Measurements from ENCODE around the gene AJAP1. TPM values are rescaled to one million over a fixed set of nuclear protein-coding genes. Genes with fewer than 3 reads are reported as not detected.

The AJAP1 gene
- total RNA-seq, 2 experiments from 2014 or later, result not detected

DNA sequence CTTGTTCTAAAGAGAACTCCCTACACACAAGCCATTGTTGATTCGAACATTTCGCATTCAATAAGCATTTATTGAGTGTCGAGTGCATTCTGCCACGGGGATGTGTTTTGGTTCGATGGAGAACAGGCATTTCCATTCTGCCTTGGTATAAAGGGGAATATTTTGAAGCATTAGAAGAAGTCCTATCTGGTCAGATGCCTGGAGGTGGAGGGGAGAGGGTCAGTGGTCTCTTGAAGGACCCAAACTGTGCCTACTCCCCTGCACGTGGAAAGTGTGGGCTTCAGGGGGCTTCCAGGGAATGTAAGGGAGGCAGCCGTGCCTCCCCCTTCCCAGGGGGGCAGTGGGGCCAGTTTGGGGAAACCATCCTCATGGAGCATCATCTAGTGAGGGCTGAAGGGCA, 8.3 kb downstream of the AJAP1 start:
- ChIA-PET CTCF (ENCODE audit: unreplicated experiment) (no interaction called here), POLR2A (no interaction called here)
- no TSS peak for BruUV-seq (replicated peaks)
- intact Hi-C loops (cut with micrococcal nuclease; ENCODE audit: unreplicated experiment), result no loop called here
- no peak for TF ChIP-seq EZH2phosphoT487 (IDR thresholded peaks at IDR 0.05; ENCODE audit: borderline replicate concordance, low read depth, low read length)
- TF ChIP-seq, protein P1, sequence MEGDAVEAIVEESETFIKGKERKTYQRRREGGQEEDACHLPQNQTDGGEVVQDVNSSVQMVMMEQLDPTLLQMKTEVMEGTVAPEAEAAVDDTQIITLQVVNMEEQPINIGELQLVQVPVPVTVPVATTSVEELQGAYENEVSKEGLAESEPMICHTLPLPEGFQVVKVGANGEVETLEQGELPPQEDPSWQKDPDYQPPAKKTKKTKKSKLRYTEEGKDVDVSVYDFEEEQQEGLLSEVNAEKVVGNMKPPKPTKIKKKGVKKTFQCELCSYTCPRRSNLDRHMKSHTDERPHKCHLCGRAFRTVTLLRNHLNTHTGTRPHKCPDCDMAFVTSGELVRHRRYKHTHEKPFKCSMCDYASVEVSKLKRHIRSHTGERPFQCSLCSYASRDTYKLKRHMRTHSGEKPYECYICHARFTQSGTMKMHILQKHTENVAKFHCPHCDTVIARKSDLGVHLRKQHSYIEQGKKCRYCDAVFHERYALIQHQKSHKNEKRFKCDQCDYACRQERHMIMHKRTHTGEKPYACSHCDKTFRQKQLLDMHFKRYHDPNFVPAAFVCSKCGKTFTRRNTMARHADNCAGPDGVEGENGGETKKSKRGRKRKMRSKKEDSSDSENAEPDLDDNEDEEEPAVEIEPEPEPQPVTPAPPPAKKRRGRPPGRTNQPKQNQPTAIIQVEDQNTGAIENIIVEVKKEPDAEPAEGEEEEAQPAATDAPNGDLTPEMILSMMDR (conservative IDR thresholded peaks at IDR 0.05; ENCODE audit: low read length), result no peak
- no peaks in the 10 kb centered on the region for H3K9me2 ChIP-seq (ENCODE audit: insufficient read depth, low read length)
- H3K27ac ChIP-seq (ENCODE audit: low read depth, low read length, poor library complexity, severe bottlenecking), result no peak overlapping the region
- no peaks in the 10 kb centered on the region for H3K9me3 ChIP-seq (ENCODE audit: low read length)
- no peak overlapping the region for H2AFZ ChIP-seq (ENCODE audit: low read length)
- no peaks in the 10 kb centered on the region for H3K79me2 ChIP-seq (ENCODE audit: insufficient read depth, low read depth, low read length)
- no peaks in the 10 kb centered on the region for H4K20me1 ChIP-seq (ENCODE audit: insufficient read depth, low read length)
- DNase-seq (ENCODE audit: low spot score), result no peak
- no peaks in the 10 kb centered on the region for H3K4me1 ChIP-seq (ENCODE audit: insufficient read depth, low read length, poor library complexity, severe bottlenecking)
- no peak overlapping the region for H3K4me2 ChIP-seq (ENCODE audit: low read length)
- no peak overlapping the region for H3K4me3 ChIP-seq (ENCODE audit: low read depth, low read length, poor library complexity, severe bottlenecking)
- H3K36me3 ChIP-seq (ENCODE audit: insufficient read depth, low read length), result no peaks in the 10 kb centered on the region

DNA sequence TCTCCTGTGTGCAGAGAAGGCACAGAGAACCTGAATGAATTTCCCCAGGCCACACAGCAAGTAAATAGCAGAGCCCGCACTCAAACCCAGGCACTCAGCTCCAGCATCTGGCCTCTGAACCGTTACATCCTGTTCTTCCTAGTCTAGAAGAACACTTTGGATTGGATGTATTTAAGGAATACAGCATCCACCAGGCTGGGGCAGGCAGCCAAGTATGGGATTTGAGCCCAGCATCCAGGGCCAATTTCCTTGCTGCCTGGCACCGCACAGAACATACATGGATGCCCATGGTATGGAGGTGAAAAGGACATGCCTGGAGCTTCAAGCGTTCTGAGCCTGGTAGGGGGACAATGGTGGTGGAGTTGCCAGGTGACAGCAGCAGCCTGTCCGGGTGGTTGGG, 9.7 kb downstream of the AJAP1 start:
- TF ChIP-seq, protein P1 (conservative IDR thresholded peaks at IDR 0.05; ENCODE audit: low read length), result no peak
- TF ChIP-seq EZH2phosphoT487 (IDR thresholded peaks at IDR 0.05; ENCODE audit: borderline replicate concordance, low read depth, low read length), result no peak
- intact Hi-C loops (cut with micrococcal nuclease; ENCODE audit: unreplicated experiment), result no loop called here
- Histone ChIP-seq H3K27ac (ENCODE audit: low read depth, low read length, poor library complexity, severe bottlenecking) (no peak overlapping the region), H3K4me3 (ENCODE audit: low read depth, low read length, poor library complexity, severe bottlenecking) (no peak overlapping the region), H3K4me1 (ENCODE audit: insufficient read depth, low read length, poor library complexity, severe bottlenecking) (no peaks in the 10 kb centered on the region), H3K79me2 (ENCODE audit: insufficient read depth, low read depth, low read length) (no peaks in the 10 kb centered on the region), H3K9me3 (ENCODE audit: low read length) (no peaks in the 10 kb centered on the region), H3K4me2 (ENCODE audit: low read length) (no peak overlapping the region), H4K20me1 (ENCODE audit: insufficient read depth, low read length) (no peaks in the 10 kb centered on the region), H3K36me3 (ENCODE audit: insufficient read depth, low read length) (no peaks in the 10 kb centered on the region), H3K9me2 (ENCODE audit: insufficient read depth, low read length) (no peaks in the 10 kb centered on the region), H2AFZ (ENCODE audit: low read length) (no peak overlapping the region)
- CTCF ChIA-PET (ENCODE audit: unreplicated experiment), result no interaction called here
- no TSS peak for BruUV-seq (replicated peaks)
- no peak for DNase-seq (ENCODE audit: low spot score)
- POLR2A ChIA-PET, result no interaction called here

DNA sequence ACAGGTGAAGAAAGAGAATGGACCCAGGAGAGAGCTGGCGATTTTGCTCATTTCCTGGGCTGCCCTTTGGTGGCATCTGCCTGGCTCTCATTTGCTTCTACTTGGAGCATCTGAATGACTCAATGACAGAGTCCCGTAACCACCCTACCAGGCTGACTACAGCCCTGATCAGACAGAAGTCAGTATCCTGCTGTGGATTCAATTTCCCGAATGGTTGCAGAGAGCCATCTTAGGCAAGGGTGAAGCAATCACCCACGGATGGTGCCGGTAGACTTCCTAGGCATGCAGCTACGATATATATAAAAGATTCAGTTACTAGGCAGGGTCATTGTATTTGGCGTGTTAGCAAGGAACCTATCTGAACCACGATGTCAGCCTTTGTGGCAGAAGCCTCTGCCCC, 10.2 kb downstream of the AJAP1 start:
- CTCF ChIA-PET (ENCODE audit: unreplicated experiment), result no interaction called here
- intact Hi-C loops (cut with micrococcal nuclease; ENCODE audit: unreplicated experiment), result no loop called here

More for the DNA sequence above, 10.2 kb downstream of the AJAP1 start:
- Histone ChIP-seq H3K4me1 (ENCODE audit: insufficient read depth, low read length, poor library complexity, severe bottlenecking) (no peaks in the 10 kb centered on the region), H3K27ac (ENCODE audit: low read depth, low read length, poor library complexity, severe bottlenecking) (no peak overlapping the region), H2AFZ (ENCODE audit: low read length) (no peak overlapping the region), H3K36me3 (ENCODE audit: insufficient read depth, low read length) (no peaks in the 10 kb centered on the region), H3K9me3 (ENCODE audit: low read length) (no peaks in the 10 kb centered on the region), H3K9me2 (ENCODE audit: insufficient read depth, low read length) (no peaks in the 10 kb centered on the region), H3K4me2 (ENCODE audit: low read length) (no peak overlapping the region), H3K4me3 (ENCODE audit: low read depth, low read length, poor library complexity, severe bottlenecking) (no peak overlapping the region), H3K79me2 (ENCODE audit: insufficient read depth, low read depth, low read length) (no peaks in the 10 kb centered on the region), H4K20me1 (ENCODE audit: insufficient read depth, low read length) (no peaks in the 10 kb centered on the region)
- DNase-seq (ENCODE audit: low spot score), result no peak
- TF ChIP-seq, protein P1 (conservative IDR thresholded peaks at IDR 0.05; ENCODE audit: low read length), result no peak
- no peak for TF ChIP-seq EZH2phosphoT487 (IDR thresholded peaks at IDR 0.05; ENCODE audit: borderline replicate concordance, low read depth, low read length)
- POLR2A ChIA-PET, result no interaction called here
- no TSS peak for BruUV-seq (replicated peaks)
